Fibroblast of lung (primary cell): ENCODE measurements around the gene ADCY2.

Experiments
- EZH2 ChIP-seq: IDR thresholded peaks from 2 replicates; pipeline ENCODE4 v1.5.1; 2012; ENCODE audit warnings: low read length, control low read depth, mild to moderate bottlenecking; ENCODE audit errors: missing control alignments
- TF ChIP-seq, protein P1 (sequence below), 2 donors: IDR thresholded peaks in 1 of 2; conservative IDR thresholded peaks in 1 of 2; 1 replicate in 1 of 2; 2 replicates in 1 of 2; pipeline ENCODE4 v1.5.1; 2011 to 2012; ENCODE audit warnings: low read length in 2 of 2, control low read depth in 1 of 2, inconsistent platforms in 1 of 2, low read depth in 1 of 2, mild to moderate bottlenecking in 1 of 2

DNA sequence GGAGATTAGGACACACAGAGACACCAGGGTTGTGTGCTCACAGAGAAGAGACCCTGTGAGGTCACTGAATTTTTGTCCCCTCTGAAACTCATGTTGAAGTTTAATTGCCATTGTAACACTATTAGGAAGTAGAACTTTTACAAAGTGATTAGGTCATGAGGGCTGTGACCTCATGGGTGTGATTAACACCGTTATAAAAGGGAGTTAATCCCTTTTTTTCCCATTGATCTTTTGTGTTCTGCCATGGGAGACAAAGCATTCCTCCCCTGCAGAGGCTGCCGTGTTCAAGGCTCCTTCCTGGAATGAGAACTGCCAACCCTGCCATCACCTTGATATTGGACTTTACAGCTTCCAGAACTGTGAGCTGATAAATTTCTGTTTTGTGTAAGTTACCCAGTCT is 221.0 kb downstream of the ADCY2 start:
- TF ChIP-seq, protein P1, sequence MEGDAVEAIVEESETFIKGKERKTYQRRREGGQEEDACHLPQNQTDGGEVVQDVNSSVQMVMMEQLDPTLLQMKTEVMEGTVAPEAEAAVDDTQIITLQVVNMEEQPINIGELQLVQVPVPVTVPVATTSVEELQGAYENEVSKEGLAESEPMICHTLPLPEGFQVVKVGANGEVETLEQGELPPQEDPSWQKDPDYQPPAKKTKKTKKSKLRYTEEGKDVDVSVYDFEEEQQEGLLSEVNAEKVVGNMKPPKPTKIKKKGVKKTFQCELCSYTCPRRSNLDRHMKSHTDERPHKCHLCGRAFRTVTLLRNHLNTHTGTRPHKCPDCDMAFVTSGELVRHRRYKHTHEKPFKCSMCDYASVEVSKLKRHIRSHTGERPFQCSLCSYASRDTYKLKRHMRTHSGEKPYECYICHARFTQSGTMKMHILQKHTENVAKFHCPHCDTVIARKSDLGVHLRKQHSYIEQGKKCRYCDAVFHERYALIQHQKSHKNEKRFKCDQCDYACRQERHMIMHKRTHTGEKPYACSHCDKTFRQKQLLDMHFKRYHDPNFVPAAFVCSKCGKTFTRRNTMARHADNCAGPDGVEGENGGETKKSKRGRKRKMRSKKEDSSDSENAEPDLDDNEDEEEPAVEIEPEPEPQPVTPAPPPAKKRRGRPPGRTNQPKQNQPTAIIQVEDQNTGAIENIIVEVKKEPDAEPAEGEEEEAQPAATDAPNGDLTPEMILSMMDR (conservative IDR thresholded peaks at IDR 0.05 in 1 of 2, IDR thresholded peaks at IDR 0.05 in 1 of 2; ENCODE audit: low read depth in 1 of 2, low read length in 2 of 2) = no peak
- TF ChIP-seq EZH2 = no peak
